ENCODE measurements around the gene ENTPD3. TPM values are rescaled to one million over a fixed set of nuclear protein-coding genes. Genes with fewer than 3 reads are reported as not detected.

Gene ENTPD3
- total and polyA plus RNA-seq, 2 of the 8 experiments (the other 6 are each of a cell fraction or from before 2014, with no cell fraction given) = 0.60 to 1.0 TPM

GRCh38 chr3:40456940-40457823, 70.2 kb downstream of the ENTPD3 start, which contains the start of gene RPL14 (continued):
- TF ChIP-seq SP1 (IDR thresholded peaks at IDR 0.05; ENCODE audit: low read depth, low read length) = 0 out of 2 replicates have a peak, but pooled peaks have one; percentile 37
- TF ChIP-seq RXRA (IDR thresholded peaks at IDR 0.05; ENCODE audit: insufficient read depth, low read depth, low read length) = no peak
- TF ChIP-seq ATF2 (IDR thresholded peaks at IDR 0.05; ENCODE audit: low read length) = no peak
- no peak for TF ChIP-seq EZH2 (IDR thresholded peaks at IDR 0.05; ENCODE audit: low read depth, low read length, severe bottlenecking)
- no peak for TF ChIP-seq RNF2 (IDR thresholded peaks at IDR 0.05; ENCODE audit: borderline replicate concordance, low read depth, low read length, missing control alignments, poor library complexity, severe bottlenecking)
- peak; percentile 36; the same call in 1 of the 2 replicates for TF ChIP-seq E2F6 (IDR thresholded peaks at IDR 0.05)
- peak; percentile 95 to 98 for TF ChIP-seq POLR2A (IDR thresholded peaks at IDR 0.05; ENCODE audit: control extremely low read depth in 1 of 2, low read depth in 2 of 2, low read length in 2 of 2)
- peak; percentile 79 for TF ChIP-seq CREB1 (IDR thresholded peaks at IDR 0.05)
- TF ChIP-seq EGR1 (IDR thresholded peaks at IDR 0.05; ENCODE audit: borderline replicate concordance, low read depth, low read length) = no peak
- TF ChIP-seq ATF3 (IDR thresholded peaks at IDR 0.05; ENCODE audit: insufficient read depth, low read depth, low read length) = no peak
- no peak for TF ChIP-seq MAFK (IDR thresholded peaks at IDR 0.05; ENCODE audit: low read depth, low read length)
- TF ChIP-seq EP300 (IDR thresholded peaks at IDR 0.05; ENCODE audit: borderline replicate concordance in 1 of 2, low read depth in 2 of 2, low read length in 2 of 2) = no peak
- TF ChIP-seq POU5F1 (IDR thresholded peaks at IDR 0.05; ENCODE audit: low read depth, low read length) = no peak
- peak; percentile 97 for TF ChIP-seq TAF1 (IDR thresholded peaks at IDR 0.05; ENCODE audit: low read depth, low read length)
- TF ChIP-seq NRF1 (IDR thresholded peaks at IDR 0.05; ENCODE audit: low read depth, low read length) = peak; percentile 82
- peak; percentile 63 for TF ChIP-seq ASH2L (IDR thresholded peaks at IDR 0.05; ENCODE audit: low read length)
- peak; percentile 19; the same call in 1 of the 2 replicates for TF ChIP-seq JUND (IDR thresholded peaks at IDR 0.05; ENCODE audit: low read length)
- no peak for TF ChIP-seq NANOG (IDR thresholded peaks at IDR 0.05; ENCODE audit: insufficient read depth, low read depth, low read length, poor library complexity, severe bottlenecking)
